H1 (cell line): ENCODE results near the gene MED17. TPM values are rescaled to one million over a fixed set of nuclear protein-coding genes. Genes with fewer than 3 reads are reported as not detected.

Experiments used
- polyA plus RNA-seq, 7 experiments: library from polyadenylated mRNA; depleted of rRNA in 3 of 7; stranded (reverse) in 5 of 7; unstranded in 2 of 7; fragments of >200 nt in 5 of 7; fragments of 200-250 nt in 2 of 7; gene quantifications; 1 replicate in 5 of 7; 2 replicates in 1 of 7; 4 replicates in 1 of 7; pipeline versions ENCODE4 v1.2.1 to v1.2.3, GENCODE V29; 2011 to 2013; ENCODE audit warnings: missing spikeins in 2 of 7, mixed read lengths in 2 of 7
- total RNA-seq: library from RNA; stranded (reverse); fragmentation: NEBNext Ultra II Directional; extraction: Animal tissue kit (Norgen Biotek cat#: 25700); gene quantifications from 2 replicates; pipeline ENCODE4 v1.2.1, GENCODE V29; 2021
- TF ChIP-seq, protein P1 (sequence below): IDR thresholded peaks from 2 replicates; pipeline ENCODE4 v1.6.1; 2012; ENCODE audit warnings: inconsistent platforms

The MED17 gene
- total and polyA plus RNA-seq, 2 of the 8 experiments (the other 6 are each of a cell fraction or from before 2014, with no cell fraction given) = 8.8 to 33.7 TPM

DNA sequence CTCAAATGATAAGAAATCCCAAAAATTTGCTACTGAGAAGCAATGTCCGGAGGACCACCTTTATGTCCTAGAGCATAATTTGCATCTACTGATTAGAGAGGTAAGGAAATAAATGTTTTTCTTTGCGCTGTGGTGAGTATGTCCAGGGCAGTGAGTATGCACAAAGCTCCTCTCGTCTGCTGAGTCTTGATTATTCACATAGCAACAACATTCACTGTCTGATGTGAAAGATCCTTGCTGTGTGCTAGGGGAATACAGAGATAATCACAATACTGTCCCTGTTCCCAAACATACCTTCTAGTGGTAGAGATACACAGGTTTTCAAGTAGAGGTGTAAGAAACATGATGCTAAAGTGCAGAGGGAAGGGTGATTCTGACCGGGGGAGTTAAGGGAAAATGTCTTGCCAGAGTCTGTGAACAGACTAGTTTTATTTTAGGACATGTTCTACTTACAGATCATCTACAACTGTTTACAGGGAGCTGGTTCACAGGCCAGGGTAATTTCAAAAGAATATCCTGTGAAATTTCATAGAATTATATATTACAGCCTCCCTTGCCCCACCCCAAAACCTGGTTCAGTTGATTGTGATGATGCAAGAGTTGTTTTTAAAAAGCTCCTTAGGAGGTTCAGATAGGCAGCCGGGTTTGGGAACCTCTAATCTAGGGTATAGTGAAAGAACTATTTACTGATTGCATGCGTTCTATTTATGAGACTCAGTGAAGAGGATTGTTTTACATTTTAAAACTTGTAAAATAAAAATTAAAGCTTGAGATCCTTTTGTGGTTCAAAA is 12.6 kb downstream of the MED17 start (continued):
- TF ChIP-seq, protein P1, sequence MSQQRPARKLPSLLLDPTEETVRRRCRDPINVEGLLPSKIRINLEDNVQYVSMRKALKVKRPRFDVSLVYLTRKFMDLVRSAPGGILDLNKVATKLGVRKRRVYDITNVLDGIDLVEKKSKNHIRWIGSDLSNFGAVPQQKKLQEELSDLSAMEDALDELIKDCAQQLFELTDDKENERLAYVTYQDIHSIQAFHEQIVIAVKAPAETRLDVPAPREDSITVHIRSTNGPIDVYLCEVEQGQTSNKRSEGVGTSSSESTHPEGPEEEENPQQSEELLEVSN = no peak
